HG03460 (cell line): ENCODE results near the gene PID1.

Source experiments
- ATAC-seq: cut with Tn5 transposase; IDR thresholded peaks from one replicate; pipeline ENCODE4 v1.9.1; 2021; ENCODE audit not compliant: unreplicated experiment

The PID1 gene

DNA sequence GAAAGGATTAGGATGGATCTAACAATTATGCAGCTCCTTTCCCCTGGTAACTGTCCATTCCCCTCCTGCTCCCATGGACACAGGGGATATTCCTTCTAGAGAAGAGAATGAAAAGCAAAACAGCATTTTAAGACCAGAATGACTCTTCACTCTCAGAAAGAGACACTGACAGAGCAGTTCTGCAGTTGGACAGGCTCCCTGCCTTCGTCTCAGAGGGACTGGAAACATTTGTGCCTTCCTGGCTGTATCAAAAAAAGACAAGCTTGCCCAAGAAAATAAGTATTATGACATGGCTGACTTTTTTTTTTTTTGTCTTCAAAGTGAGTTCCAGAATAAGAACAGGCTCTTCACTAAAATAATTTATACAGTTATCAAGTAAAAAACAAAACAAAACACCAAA, 9.5 kb downstream of the PID1 start:
- no peak for ATAC-seq

DNA sequence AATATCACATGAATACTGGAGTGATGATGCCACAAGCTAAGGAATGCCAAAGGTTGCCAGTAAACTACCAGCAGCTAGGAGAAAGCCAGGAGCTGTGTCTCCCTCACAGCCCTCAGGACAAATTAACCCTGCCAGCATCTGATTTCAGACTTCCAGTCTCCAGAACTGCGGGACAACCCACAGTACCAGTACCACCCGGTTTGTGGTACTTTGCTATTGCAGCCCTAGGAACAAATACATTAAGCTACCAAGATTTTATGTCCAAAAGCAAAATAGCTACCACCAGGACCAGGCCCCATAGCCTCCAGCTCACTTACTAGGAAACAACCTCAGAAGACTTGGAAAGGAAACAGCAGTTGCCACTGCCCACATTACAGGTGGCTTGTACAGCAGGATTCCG, 10.0 kb downstream of the PID1 start:
- no peak for ATAC-seq

DNA sequence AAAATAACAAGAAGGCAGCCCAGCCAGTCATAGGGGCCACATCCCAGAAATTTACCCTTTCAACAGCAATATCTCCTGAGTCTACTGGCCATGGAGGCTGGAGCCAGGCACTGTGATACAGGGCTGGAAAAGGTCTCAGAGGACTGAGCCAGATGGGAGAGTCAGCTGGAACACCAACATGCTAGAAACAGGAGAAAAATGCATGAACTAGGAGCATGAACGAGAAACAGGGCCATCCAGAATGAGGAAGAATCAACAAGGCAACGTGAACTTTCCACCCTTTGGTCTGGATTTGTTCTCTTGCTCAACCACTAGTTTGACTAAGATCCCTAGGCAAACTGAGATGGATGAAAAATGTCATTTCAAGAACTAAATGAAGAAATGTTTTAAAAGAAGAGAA, 13.1 kb downstream of the PID1 start:
- ATAC-seq, result no peak

DNA sequence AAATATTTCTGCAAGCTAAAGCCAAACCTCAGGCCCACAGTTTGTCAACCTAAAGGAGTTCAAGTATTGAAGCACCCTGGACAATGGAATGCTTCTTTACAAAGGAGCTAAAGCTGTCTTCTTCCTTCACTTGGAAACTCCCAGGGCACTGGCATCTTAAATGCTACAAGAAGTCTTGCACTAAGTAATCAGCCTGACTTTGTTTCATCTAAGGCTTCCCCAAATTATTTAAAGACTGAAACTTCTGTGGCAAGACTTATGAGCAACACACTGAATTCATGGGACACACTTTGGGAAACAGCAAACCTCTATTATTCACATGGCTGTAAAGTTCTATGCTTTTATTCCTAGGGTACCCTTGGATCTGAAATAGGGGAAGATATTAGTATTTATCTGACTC, 14.7 kb downstream of the PID1 start:
- ATAC-seq, result no peak

DNA sequence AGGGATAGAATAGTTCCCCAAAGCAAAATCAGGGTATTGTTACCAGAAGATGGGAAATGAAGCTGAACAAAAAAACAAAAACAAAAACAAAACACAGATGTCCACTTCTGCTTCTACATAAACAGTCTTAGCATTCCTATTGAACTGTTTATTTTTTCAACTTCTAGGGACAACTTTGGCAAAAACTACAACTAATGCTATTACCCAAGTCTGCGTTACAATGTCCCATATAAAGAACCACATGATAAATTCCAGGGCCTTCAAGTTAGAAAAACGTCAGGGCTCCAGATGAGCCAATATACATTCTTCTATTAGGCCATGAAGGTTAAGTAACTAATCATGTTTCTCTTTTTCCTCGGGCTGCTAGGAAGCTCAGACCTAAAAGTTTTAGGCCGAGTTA, 16.9 kb downstream of the PID1 start:
- no peak for ATAC-seq

DNA sequence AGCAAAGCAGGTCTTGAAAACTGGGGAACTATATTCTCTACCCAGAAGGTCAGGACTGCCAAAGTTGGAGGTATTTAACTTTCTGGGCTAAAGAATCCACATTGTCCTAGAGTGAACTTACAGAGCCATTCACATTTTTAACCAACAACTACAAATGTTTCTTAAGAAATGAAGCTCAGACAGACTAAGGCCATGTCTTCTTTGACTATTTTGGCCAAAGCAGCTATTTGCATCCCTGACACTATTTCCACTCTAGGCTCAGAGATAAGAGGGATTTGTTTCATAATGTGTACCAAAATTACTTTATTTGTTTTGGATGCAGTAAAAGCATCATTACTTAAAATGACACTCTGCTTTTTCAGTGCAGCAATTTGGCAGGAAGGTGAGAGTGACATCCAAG, 18.1 kb downstream of the PID1 start:
- no peak for ATAC-seq

DNA sequence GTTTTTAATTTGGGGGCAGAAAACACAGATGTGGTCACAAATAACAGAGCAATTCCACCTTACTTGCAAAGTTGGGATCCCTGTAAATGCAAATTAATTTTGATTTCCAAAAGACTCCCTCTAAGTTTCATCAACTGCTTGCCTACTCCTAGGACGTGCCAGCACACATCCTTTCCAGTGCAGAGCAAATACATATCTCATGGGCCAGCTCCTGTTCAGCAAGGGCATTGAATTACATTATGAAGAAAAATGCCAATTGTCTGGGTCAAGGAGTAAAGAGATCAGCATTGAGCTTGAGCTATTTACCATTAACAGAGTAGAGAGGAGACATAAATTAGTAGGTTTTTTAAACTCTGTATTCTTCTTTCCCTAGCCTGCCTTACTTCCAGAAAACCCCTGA, 18.8 kb downstream of the PID1 start:
- no peak for ATAC-seq

DNA sequence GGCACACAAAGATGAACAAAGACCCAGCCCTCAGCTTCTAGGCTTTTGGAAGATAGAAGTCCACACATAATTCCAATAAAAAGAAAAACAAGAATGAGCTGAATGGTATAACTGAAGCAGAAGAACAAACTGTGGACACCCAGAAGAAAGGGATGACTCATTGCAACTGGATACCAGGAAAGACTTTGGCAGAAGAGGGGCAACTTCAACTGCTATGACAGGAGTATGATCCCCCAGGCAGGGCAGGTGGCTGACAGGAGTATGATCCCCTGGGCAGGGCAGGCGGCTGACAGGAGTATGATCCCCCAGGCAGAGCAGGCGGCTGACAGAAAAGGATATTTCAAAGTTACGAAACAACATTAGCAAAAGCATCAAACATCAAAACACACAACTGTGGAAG, 21.6 kb downstream of the PID1 start:
- no peak for ATAC-seq

DNA sequence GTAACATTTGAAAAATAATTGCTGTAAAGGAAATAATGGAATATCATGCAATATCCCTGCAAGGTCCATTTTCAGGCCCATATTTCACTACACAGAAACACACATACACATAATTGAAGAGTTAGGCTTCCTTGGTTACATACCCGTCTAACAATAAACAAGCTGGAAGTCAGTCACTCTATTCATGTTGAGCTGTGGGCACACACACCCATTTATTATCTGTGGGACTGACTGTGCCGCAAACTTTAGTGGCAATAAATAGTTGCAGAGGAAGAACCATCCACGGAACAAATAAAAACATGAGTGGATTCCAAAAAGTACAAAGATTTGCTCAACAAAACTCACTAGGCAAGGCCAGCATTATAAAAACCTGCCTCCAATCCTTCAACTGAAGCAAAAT, 24.8 kb downstream of the PID1 start:
- no peak for ATAC-seq

DNA sequence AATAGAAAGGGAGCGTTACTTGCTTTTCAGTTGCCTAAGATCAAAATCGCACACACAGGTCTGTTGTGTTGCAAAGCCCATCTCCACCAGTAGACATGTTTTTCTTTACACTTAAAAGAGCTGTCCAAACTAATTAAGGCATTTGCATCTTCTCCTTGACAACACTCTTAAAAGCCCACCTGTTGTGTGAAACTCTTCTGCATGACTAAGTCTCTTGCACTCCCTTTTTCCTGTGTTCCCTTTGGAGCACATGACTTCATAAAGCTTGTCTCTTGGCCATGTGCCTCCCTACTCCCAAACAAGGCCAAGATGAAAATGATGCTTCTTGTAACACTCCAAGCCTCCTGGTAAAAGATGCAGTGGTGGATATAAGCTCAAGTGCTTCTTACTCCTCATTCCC, 26.1 kb downstream of the PID1 start:
- no peak for ATAC-seq

DNA sequence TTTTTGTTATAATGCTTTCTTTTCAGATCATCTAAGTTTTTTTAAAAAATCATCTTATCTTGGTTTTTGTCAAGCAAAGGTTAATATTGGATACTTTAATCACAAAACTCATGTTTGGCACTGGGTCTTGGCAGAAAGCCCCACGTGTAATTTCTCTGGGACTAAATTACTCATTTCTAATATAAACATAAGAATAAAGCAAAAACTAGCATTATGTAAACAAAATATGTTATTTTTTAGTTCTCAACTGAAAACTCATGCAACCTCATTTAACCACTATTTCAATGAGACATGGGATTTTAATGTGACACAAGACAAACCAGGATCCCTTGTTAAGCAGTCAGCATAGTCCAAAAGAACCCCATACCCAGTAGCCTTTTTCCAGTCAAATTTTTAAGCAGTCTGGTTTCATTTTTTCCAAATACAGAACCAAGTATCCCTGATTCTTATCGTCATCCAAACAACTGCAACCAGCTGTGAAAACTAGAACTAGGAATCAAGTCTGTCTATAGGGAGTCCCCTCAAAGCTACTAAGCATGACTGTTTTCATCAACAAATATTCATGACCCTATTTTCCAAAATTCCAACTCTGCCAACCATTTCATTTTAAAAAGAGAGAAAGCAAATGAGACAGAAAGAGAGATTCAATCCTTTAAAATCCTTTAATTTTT, 27.1 kb downstream of the PID1 start:
- no peak for ATAC-seq

DNA sequence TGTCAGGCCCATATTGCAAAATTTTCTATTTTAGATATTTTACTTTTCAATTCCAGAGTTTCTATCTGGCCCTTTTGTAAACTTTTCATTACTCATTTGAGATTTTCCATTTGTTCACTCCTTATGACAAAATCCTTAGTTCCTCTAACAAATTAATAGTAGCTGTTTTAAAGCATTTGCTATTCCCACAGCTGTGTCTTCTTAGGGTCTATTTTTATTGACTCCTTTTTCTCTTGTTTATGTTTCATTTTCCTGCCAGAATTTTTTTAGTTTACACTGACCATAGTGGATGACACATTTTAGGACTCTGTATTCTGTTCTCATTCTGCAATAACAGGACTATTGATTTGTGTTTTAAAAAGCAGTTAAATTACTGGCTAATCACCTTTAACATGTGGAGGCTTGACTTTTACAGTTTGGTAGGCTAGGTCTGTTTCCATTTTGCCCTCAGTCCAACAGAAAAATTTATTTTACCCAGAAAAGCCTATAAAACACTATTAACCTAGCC, 30.0 kb downstream of the PID1 start:
- no peak for ATAC-seq

DNA sequence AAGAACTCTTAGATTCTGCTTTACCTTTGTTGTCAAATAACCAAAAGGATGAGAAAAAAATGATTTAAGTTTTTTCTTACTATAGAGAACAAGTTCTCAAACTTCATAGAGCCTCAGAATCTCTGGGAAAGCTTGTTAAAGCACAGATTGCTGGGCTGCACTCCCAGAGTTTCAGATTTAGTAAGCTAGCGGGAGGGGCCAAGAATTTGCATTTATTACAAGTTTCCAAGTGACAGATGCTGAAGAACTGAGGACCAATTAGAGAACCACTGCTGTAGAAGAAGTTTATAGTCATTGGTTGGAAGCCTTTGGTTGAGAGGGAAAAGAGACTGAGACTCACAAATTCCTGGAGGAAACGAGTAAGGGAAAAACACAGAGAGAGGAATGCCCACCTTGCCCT, 32.1 kb downstream of the PID1 start:
- no peak for ATAC-seq

DNA sequence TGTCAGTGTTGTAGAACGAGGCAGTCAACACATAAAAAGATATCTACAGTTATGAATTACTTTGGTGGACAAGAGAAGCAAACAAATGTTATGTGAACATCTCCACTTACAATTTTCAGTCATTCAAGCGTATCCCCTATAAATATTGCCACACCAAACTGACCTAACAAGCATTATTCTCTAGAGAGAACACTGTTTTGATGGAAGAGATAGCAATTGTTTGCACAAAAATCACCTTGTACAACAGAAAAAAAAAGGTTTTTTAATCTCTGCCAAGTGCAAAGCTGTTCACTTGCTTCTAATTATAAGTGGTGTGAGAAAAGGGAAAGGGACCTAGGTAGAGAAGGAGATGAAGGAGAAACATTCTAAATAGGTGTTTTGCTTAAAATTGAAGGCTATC, 33.8 kb downstream of the PID1 start:
- ATAC-seq, result no peak

DNA sequence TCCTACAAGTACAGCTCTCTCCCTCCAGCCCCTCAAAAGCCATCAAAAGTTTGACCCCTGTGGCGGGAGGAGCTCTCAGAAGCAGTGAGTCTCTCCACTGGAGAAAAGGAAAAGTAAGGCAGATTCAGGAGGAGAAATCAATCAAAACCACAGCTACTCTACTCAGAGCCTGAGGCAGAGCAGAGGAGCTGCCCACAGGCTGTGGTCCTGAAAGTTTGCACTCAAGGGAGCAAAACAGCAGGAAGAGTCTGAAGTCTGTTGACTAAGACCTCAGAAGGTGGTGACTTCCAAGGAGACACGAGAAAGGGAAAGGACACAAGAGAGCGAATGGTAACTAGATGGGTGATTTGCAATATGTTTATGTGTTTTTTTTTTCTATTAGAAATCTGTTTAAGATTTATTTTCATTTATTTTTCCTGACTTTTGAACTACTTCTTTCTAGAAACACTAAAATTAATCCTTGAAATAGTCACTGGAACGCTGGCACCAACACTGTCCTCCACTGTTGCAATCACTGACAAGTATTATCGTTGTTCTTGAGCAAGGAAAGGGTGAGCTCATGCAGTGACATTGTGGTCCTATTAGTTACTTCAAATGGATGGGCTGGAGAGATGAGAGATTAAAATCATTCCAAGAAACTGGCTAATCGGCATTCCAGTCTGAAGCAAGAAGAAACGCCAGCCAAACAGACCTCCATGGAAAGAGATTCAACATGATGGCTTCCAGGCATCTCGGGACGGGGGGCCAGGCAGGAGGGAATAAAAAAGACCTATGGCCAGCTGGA, 35.8 kb downstream of the PID1 start:
- no peak for ATAC-seq

DNA sequence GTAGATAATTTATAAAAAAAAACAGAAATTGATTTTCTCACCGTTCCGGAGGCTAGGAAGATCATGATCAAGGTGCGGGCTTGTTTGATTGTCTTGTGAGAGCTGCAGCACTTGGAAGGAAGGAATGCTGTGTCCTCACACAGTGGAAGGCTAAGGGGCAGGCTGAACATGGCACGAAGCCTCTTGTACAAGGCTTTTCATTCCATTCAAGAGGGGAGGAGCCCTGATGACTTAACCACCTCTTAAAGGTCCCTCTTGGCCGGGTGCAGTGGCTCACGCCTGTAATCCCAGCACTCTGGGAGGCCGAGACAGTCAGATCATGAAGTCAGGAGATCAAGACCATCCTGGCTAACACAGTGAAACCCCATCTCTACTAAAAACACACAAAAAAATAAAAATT, 39.2 kb downstream of the PID1 start:
- no peak for ATAC-seq

DNA sequence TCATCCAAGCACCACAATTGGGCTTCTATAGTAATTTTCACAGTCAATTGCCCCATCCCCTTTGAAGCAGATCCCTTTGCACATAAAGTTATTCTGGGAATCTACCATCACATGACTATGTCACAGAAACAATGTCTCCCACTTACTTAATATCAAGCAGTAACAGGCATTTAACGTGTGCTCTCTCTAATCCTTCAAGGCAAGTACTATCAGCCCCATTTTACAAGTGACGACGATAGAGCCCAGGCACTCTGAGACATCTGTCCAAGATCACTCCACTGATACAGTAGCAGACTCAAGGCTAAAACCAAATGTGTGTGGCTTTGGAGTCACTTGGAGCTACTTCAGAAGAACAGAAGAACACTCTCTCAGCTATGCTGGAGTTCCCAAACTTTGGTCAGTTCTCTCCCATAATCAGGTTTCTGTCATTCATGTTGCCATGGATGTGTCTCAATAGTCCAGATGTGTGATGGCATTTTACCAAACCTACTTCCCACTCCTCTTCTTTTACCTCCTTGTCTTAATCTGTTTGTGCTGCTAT, 39.7 kb downstream of the PID1 start:
- ATAC-seq, result no peak

DNA sequence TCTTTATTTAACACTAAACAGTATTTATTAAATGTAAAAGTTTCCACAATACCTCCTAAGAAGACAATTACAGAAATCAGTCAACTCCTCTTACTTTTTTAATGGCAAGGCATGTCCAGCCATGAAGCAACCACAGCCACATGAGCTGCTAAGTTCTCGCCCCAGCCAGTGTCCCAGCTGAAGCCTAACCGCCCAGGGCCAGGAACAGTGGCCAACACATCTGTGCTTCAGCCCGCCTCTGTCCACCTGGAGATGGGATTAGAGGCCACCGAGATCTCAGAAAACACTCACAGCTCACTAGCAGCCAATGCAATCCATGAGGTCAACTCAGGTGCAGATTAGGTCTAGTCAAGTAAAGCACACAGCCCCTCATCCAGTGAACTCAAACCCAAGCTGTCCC, 40.2 kb downstream of the PID1 start:
- no peak for ATAC-seq

DNA sequence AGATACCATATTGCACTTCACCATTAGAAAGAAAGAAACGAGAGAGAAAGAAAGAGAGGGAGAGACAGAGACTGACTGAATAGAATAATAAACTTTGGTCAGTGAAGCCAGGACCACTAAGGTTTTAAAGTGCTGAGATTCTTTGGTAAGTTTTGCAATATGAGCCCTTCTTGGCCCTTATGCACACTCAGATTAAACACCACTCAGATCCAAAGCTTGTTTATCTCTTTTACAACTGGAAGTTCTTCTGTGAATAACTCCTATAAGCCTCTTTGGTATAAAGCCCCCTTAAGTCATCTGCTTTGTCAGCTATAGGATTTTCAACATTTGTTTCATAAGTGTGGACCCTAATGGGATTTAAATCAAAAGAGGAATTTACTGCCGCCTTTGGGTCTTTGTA, 40.8 kb downstream of the PID1 start:
- ATAC-seq, result no peak

DNA sequence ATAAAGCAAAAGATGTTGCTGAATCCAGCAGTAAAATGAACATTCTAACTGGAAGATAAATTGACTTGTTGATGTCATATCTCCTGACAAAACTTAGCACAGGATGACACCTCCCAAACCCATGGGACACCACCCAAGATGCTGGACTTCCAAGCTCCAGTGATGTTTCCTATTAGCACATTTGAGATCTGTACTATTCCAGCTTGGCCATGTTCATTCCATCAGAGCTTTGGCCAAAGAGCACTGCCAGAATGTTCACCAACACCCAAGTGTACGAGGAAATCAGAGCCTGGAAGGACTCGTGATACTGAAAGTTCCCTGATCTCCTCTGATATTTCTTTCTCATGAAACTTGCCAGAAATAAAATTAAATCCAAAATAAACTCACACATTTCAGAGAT, 44.7 kb downstream of the PID1 start:
- no peak for ATAC-seq

DNA sequence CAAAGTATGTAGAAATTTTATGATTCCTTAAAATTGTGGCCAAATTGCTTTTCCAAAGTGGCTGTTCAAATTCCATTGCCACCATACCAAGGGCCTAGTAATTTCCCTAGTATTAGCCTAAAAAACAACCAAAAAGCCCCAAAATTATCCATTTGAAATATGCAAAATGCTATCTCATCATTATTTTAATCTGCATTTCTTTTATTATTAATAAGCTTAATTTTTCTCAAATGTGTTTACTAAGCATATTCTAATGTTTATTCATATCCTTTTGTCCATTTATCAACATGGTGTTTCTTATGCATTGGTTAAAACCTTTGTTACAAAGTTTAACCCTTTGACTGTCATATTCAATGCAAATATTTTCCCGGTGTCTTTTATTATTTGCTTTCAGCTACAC, 48.0 kb downstream of the PID1 start:
- ATAC-seq, result no peak

DNA sequence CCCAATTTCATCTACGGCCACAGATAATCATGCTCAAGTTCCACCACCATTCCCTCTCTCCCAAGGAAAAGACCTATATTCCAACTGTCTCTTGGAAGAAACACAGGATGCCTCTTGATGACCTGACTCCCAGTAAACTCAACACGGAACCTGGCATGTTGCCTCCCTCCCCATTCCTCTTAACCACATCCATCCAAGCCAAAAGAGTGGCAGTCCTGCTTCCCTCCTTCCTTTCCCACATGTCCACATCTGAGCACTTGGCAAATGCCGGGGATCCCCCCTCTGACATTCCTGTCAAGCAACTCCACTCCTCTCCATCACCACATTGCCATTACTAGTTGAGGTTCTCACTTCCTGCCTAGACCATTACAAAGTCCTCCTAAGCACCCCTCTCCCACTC, 49.4 kb downstream of the PID1 start:
- no peak for ATAC-seq
